ENCODE measurements around the gene GRM4. TPM values are rescaled to one million over a fixed set of nuclear protein-coding genes. Genes with fewer than 3 reads are reported as not detected.

Gene GRM4
- total and polyA plus RNA-seq, 9 of the 15 experiments (the other 6 are each of a cell fraction or from before 2014, with no cell fraction given), result 0.18 TPM; not detected in 8

DNA sequence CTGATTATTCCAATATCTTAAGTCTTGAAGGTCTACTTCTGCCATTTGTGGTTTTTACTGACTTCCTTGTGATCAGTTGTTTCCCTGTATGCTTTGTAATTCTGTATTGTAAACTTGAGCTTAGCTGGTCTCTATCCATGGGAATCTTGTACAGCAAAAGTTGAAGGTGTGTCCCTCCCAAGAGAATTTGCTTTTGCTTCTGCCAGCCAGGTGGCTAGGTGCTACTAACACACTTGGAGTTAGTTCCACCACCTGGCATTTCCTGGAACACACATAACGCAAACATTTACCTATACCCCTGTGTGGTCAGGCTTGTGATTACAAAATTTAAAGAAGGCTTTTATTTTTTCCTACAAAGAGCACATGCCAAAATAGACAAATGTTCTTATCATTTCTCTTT lies 141.2 kb downstream of the GRM4 start:
- Histone ChIP-seq H3K9me3 (replicated peaks; ENCODE audit: control insufficient read depth, insufficient read depth, low read depth, low read length) (0 out of 2 replicates have a peak, but pooled peaks cover 3% of the 10 kb centered on the region), H3K27ac (ENCODE audit: extremely low read depth, low read depth, low read length) (no peak overlapping the region), H3K4me3 (no peak overlapping the region), H4K20me1 (replicated peaks; ENCODE audit: control insufficient read depth, insufficient read depth, low read length) (no peaks in the 10 kb centered on the region; the same call in 1 of the 2 replicates), H3K79me2 (ENCODE audit: control insufficient read depth, insufficient read depth, low read length) (no peaks in the 10 kb centered on the region), H3K27me3 (ENCODE audit: control insufficient read depth in 2 of 2, insufficient read depth in 2 of 2, low read length in 2 of 2) (peaks cover 19 to 64% of the 10 kb centered on the region in 2 experiments), H3K9me1 (ENCODE audit: control insufficient read depth, insufficient read depth, low read length) (no peaks in the 10 kb centered on the region), H2AFZ (ENCODE audit: low read depth, low read length) (no peak overlapping the region), H3K4me1 (replicated peaks in 1 of 2; ENCODE audit: control insufficient read depth in 2 of 2, insufficient read depth in 2 of 2, low read length in 2 of 2) (0 out of 5 replicates have a peak, but pooled peaks cover 0 to 3% of the 10 kb centered on the region in 2 experiments), H3K36me3 (ENCODE audit: control insufficient read depth, insufficient read depth, low read length) (no peaks in the 10 kb centered on the region), H3K9ac (ENCODE audit: insufficient read depth in 1 of 2, low read depth in 2 of 2, low read length in 2 of 2) (no peak overlapping the region), H3K4me2 (ENCODE audit: insufficient read depth, low read length) (no peak overlapping the region)
- ATAC-seq (no peak), FAIRE-seq (no peak), DNase-seq (ENCODE audit: extremely low read depth in 1 of 4, low spot score in 3 of 4) (no peak)
- ChIA-PET POLR2A (no interaction called here), CTCF (ENCODE audit: low intra/inter-chr PET ratio) (no interaction called here)
- WGBS (ENCODE audit: insufficient coverage, low coverage, missing lambda C conversion rate), result 0% methylated on average over 1 of the region's 1 CpG
- in situ Hi-C loops (cut with MboI) (loop anchor here (10.0 kb wide), 1 partner anchor 420 kb away; the partner anchor contains the start of gene BAK1), intact Hi-C loops (cut with micrococcal nuclease) (no loop called here)
- BruUV-seq (replicated peaks), result no TSS peak
- TF ChIP-seq SMAD1 (IDR thresholded peaks at IDR 0.05; ENCODE audit: low read depth, low read length, partially characterized antibody) (no peak), ZNF778 (CRISPR knock-in tag; IDR thresholded peaks at IDR 0.05) (no peak), CBFB (CRISPR knock-in tag; IDR thresholded peaks at IDR 0.05) (no peak), CBX8 (IDR thresholded peaks at IDR 0.05; ENCODE audit: borderline replicate concordance, extremely low read depth, low read depth, low read length, poor library complexity, severe bottlenecking) (no peak), PPARD (CRISPR knock-in tag; IDR thresholded peaks at IDR 0.05) (no peak), TGIF2 (CRISPR knock-in tag; IDR thresholded peaks at IDR 0.05) (no peak)
- TF ChIP-seq, protein P1, sequence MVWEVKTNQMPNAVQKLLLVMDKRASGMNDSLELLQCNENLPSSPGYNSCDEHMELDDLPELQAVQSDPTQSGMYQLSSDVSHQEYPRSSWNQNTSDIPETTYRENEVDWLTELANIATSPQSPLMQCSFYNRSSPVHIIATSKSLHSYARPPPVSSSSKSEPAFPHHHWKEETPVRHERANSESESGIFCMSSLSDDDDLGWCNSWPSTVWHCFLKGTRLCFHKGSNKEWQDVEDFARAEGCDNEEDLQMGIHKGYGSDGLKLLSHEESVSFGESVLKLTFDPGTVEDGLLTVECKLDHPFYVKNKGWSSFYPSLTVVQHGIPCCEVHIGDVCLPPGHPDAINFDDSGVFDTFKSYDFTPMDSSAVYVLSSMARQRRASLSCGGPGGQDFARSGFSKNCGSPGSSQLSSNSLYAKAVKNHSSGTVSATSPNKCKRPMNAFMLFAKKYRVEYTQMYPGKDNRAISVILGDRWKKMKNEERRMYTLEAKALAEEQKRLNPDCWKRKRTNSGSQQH (CRISPR knock-in tag; IDR thresholded peaks at IDR 0.05), result no peak
- TF ChIP-seq, protein P2, sequence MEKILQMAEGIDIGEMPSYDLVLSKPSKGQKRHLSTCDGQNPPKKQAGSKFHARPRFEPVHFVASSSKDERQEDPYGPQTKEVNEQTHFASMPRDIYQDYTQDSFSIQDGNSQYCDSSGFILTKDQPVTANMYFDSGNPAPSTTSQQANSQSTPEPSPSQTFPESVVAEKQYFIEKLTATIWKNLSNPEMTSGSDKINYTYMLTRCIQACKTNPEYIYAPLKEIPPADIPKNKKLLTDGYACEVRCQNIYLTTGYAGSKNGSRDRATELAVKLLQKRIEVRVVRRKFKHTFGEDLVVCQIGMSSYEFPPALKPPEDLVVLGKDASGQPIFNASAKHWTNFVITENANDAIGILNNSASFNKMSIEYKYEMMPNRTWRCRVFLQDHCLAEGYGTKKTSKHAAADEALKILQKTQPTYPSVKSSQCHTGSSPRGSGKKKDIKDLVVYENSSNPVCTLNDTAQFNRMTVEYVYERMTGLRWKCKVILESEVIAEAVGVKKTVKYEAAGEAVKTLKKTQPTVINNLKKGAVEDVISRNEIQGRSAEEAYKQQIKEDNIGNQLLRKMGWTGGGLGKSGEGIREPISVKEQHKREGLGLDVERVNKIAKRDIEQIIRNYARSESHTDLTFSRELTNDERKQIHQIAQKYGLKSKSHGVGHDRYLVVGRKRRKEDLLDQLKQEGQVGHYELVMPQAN (IDR thresholded peaks at IDR 0.05; ENCODE audit: borderline replicate concordance), result no peak
